ENCODE data around the gene WNT8A.

GRCh38 chr5:138096363-138096762, 12.5 kb downstream of the WNT8A start:
- TF ChIP-seq CTCF (IDR thresholded peaks at IDR 0.05) (no peak), EP300 (IDR thresholded peaks at IDR 0.05) (no peak), POLR2A (IDR thresholded peaks at IDR 0.05) (no peak)
